ENCODE data around the gene THSD7B.

The THSD7B gene

GRCh38 chr2:137021763-137022162, 256.4 kb downstream of the THSD7B start:
- no peaks in the 10 kb centered on the region for H3K4me1 ChIP-seq (ENCODE audit: control insufficient read depth in 2 of 2, insufficient read depth in 2 of 2, low read length in 2 of 2)
- no peaks in the 10 kb centered on the region for H3K9me3 ChIP-seq (ENCODE audit: control insufficient read depth in 2 of 2, low read length in 2 of 2)
- no peaks in the 10 kb centered on the region for H3K27me3 ChIP-seq (ENCODE audit: control insufficient read depth in 2 of 2, insufficient read depth in 2 of 2, low read length in 2 of 2)
- no peak overlapping the region for H3K27ac ChIP-seq (ENCODE audit: low read depth in 2 of 2, low read length in 2 of 2)
- no peak overlapping the region for H3K9ac ChIP-seq (ENCODE audit: low read depth in 1 of 2, low read length in 2 of 2)
- H3K4me3 ChIP-seq (ENCODE audit: low read length in 2 of 2) = no peak overlapping the region
- no peaks in the 10 kb centered on the region for H3K36me3 ChIP-seq (ENCODE audit: control insufficient read depth in 2 of 2, insufficient read depth in 2 of 2, low read length in 2 of 2)

DNA sequence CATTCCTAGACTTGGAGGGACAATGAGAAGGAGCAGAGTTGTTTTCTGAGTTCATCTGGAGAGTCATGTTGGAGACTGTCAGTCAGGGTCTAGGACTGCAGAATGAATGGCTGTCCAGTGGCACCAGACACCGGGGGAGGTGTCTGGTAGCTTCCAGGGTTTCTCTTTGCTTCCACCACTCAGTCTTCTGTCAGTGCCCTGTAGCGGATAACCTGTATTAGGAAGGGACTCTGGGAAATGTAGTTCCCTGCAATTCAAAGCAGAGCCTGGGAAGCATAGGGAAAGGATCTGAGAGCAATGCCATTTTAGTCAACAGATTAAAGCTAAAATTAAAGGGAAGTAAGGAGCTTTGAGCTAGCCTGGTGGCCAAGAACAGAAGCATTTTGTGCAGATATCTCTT, 257.9 kb downstream of the THSD7B start:
- H3K36me3 ChIP-seq (ENCODE audit: control insufficient read depth in 2 of 2, insufficient read depth in 2 of 2, low read length in 2 of 2) = no peaks in the 10 kb centered on the region
- no peak overlapping the region for H3K9ac ChIP-seq (ENCODE audit: low read depth in 1 of 2, low read length in 2 of 2)
- H3K4me1 ChIP-seq (ENCODE audit: control insufficient read depth in 2 of 2, insufficient read depth in 2 of 2, low read length in 2 of 2) = no peaks in the 10 kb centered on the region
- H3K9me3 ChIP-seq (ENCODE audit: control insufficient read depth in 2 of 2, low read length in 2 of 2) = no peaks in the 10 kb centered on the region
- no peak overlapping the region for H3K27ac ChIP-seq (ENCODE audit: low read depth in 2 of 2, low read length in 2 of 2)
- no peak overlapping the region for H3K4me3 ChIP-seq (ENCODE audit: low read length in 2 of 2)
- no peaks in the 10 kb centered on the region for H3K27me3 ChIP-seq (ENCODE audit: control insufficient read depth in 2 of 2, insufficient read depth in 2 of 2, low read length in 2 of 2)

DNA sequence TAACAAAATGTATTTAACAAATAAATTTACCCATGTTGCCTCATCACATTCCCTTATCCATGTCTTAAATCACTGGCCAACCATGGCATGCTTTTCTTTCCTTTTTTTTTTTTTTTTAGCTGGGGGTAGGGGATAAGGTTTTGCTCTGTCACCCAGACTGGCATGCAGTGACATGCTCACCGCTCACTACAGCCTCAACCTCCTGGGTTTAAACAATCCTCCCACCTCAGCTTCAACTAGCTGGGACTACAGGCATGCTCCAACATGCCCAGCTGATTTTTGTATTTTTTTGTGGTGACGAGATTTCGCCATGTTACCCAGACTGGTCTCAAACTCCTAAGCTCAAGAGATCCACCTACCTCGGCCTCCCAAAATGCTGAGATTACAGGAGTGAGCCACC, 266.4 kb downstream of the THSD7B start:
- Histone ChIP-seq H3K36me3 (ENCODE audit: control insufficient read depth in 2 of 2, insufficient read depth in 2 of 2, low read length in 2 of 2) (no peaks in the 10 kb centered on the region), H3K9ac (ENCODE audit: low read depth in 1 of 2, low read length in 2 of 2) (no peak overlapping the region), H3K27ac (ENCODE audit: low read depth in 2 of 2, low read length in 2 of 2) (no peak overlapping the region), H3K4me3 (ENCODE audit: low read length in 2 of 2) (no peak overlapping the region), H3K27me3 (ENCODE audit: control insufficient read depth in 2 of 2, insufficient read depth in 2 of 2, low read length in 2 of 2) (no peaks in the 10 kb centered on the region), H3K4me1 (ENCODE audit: control insufficient read depth in 2 of 2, insufficient read depth in 2 of 2, low read length in 2 of 2) (no peaks in the 10 kb centered on the region), H3K9me3 (ENCODE audit: control insufficient read depth in 2 of 2, low read length in 2 of 2) (no peaks in the 10 kb centered on the region)

DNA sequence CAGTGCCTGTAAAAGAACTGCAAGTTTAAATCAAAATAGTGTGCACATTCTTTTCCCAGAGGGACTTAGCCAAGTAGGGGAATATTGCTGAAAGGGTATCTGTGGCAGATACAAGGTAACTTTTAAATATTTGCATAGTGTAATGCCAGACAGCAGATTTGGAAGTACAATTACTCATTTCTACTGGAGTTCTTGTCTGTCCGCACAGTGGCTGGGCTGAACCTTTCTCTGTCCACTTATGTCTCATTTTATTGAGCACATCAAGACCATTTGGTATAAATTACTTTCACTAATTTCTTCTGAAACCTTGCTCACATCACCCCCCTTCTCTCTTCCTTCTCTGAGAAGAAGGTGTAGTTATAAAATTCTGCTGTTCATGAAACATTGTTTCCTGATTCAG, 271.3 kb downstream of the THSD7B start:
- Histone ChIP-seq H3K9ac (ENCODE audit: low read depth in 1 of 2, low read length in 2 of 2) (no peak overlapping the region), H3K4me1 (ENCODE audit: control insufficient read depth in 2 of 2, insufficient read depth in 2 of 2, low read length in 2 of 2) (no peaks in the 10 kb centered on the region), H3K27me3 (ENCODE audit: control insufficient read depth in 2 of 2, insufficient read depth in 2 of 2, low read length in 2 of 2) (no peaks in the 10 kb centered on the region), H3K27ac (ENCODE audit: low read depth in 2 of 2, low read length in 2 of 2) (no peak overlapping the region), H3K36me3 (ENCODE audit: control insufficient read depth in 2 of 2, insufficient read depth in 2 of 2, low read length in 2 of 2) (no peaks in the 10 kb centered on the region), H3K4me3 (ENCODE audit: low read length in 2 of 2) (no peak overlapping the region), H3K9me3 (ENCODE audit: control insufficient read depth in 2 of 2, low read length in 2 of 2) (no peaks in the 10 kb centered on the region)

DNA sequence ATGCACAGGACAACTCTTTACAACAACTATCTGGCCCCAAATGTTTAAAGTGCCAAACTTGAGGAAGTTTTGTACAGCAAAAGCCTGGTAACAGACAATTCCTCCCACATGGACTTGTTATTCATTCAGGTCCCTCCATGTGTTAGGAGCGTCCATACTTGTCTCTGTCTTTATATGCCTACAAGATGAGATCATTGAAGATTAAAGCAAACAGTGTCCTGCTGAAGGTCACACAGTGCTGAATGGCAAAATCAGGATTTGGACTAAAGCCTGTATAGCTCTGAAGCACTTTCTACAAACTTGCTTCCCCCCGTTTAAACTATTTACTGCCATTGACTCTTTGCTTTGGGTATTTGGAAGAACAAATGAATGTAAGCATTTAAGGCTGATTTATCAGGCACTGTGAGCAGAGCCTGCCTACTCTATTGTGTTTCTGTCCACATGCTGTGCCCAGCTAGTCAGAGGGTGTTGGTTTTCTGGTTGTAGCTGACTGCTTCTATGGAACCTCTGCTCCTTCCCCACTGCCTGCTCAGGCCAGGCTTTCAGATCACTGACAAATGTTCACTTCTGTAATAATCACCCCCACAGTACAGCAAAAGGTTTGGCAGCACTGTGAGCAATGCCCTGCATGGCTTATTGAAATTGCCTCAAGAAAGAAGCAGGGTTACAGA, 274.3 kb downstream of the THSD7B start:
- H3K9ac ChIP-seq (ENCODE audit: low read depth in 1 of 2, low read length in 2 of 2) = no peak overlapping the region
- H3K36me3 ChIP-seq (ENCODE audit: control insufficient read depth in 2 of 2, insufficient read depth in 2 of 2, low read length in 2 of 2) = no peaks in the 10 kb centered on the region
- H3K9me3 ChIP-seq (ENCODE audit: control insufficient read depth in 2 of 2, low read length in 2 of 2) = no peaks in the 10 kb centered on the region
- H3K27me3 ChIP-seq (ENCODE audit: control insufficient read depth in 2 of 2, insufficient read depth in 2 of 2, low read length in 2 of 2) = no peaks in the 10 kb centered on the region
- no peaks in the 10 kb centered on the region for H3K4me1 ChIP-seq (ENCODE audit: control insufficient read depth in 2 of 2, insufficient read depth in 2 of 2, low read length in 2 of 2)
- H3K4me3 ChIP-seq (ENCODE audit: low read length in 2 of 2) = no peak overlapping the region
- H3K27ac ChIP-seq (ENCODE audit: low read depth in 2 of 2, low read length in 2 of 2) = no peak overlapping the region

DNA sequence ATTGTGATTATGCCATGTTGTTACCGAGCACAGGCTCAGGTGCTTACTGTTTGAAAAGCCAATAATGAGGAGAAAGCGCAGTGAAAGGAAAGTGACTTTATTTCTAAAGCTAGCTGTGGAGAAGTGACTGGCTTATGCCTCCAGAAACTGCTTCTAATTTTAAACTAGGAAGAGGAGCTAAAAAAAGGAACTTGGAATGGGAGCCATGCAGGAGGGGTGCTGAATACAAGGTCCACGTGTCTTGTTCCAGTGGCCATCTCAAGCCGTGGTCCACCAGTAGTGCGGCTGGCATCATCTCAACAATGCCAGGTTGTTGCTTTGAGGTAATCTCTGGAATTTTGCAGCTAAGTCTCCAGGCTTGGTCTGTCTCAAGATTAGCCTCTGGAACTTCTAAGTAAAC, 282.0 kb downstream of the THSD7B start:
- Histone ChIP-seq H3K9me3 (ENCODE audit: control insufficient read depth in 2 of 2, low read length in 2 of 2) (no peaks in the 10 kb centered on the region), H3K27me3 (ENCODE audit: control insufficient read depth in 2 of 2, insufficient read depth in 2 of 2, low read length in 2 of 2) (no peaks in the 10 kb centered on the region), H3K27ac (ENCODE audit: low read depth in 2 of 2, low read length in 2 of 2) (no peak overlapping the region), H3K4me1 (ENCODE audit: control insufficient read depth in 2 of 2, insufficient read depth in 2 of 2, low read length in 2 of 2) (no peaks in the 10 kb centered on the region), H3K9ac (ENCODE audit: low read depth in 1 of 2, low read length in 2 of 2) (no peak overlapping the region), H3K4me3 (ENCODE audit: low read length in 2 of 2) (no peak overlapping the region), H3K36me3 (ENCODE audit: control insufficient read depth in 2 of 2, insufficient read depth in 2 of 2, low read length in 2 of 2) (no peaks in the 10 kb centered on the region)

- no peak overlapping the region for H3K4me3 ChIP-seq (ENCODE audit: low read length in 2 of 2)
- no peak overlapping the region for H3K27ac ChIP-seq (ENCODE audit: low read depth in 2 of 2, low read length in 2 of 2)
- H3K4me1 ChIP-seq (ENCODE audit: control insufficient read depth in 2 of 2, insufficient read depth in 2 of 2, low read length in 2 of 2) = no peaks in the 10 kb centered on the region
- H3K9ac ChIP-seq (ENCODE audit: low read depth in 1 of 2, low read length in 2 of 2) = no peak overlapping the region
- H3K36me3 ChIP-seq (ENCODE audit: control insufficient read depth in 2 of 2, insufficient read depth in 2 of 2, low read length in 2 of 2) = no peaks in the 10 kb centered on the region
- H3K9me3 ChIP-seq (ENCODE audit: control insufficient read depth in 2 of 2, low read length in 2 of 2) = no peaks in the 10 kb centered on the region
- H3K27me3 ChIP-seq (ENCODE audit: control insufficient read depth in 2 of 2, insufficient read depth in 2 of 2, low read length in 2 of 2) = no peaks in the 10 kb centered on the region
Measured at GRCh38 chr2:137048455-137048854, 283.1 kb downstream of the THSD7B start.

GRCh38 chr2:137049518-137049917, 284.2 kb downstream of the THSD7B start:
- no peak overlapping the region for H3K4me3 ChIP-seq (ENCODE audit: low read length in 2 of 2)
- H3K27ac ChIP-seq (ENCODE audit: low read depth in 2 of 2, low read length in 2 of 2) = no peak overlapping the region
- no peaks in the 10 kb centered on the region for H3K36me3 ChIP-seq (ENCODE audit: control insufficient read depth in 2 of 2, insufficient read depth in 2 of 2, low read length in 2 of 2)
- H3K9me3 ChIP-seq (ENCODE audit: control insufficient read depth in 2 of 2, low read length in 2 of 2) = no peaks in the 10 kb centered on the region
- no peak overlapping the region for H3K9ac ChIP-seq (ENCODE audit: low read depth in 1 of 2, low read length in 2 of 2)
- no peaks in the 10 kb centered on the region for H3K27me3 ChIP-seq (ENCODE audit: control insufficient read depth in 2 of 2, insufficient read depth in 2 of 2, low read length in 2 of 2)
- no peaks in the 10 kb centered on the region for H3K4me1 ChIP-seq (ENCODE audit: control insufficient read depth in 2 of 2, insufficient read depth in 2 of 2, low read length in 2 of 2)

- Histone ChIP-seq H3K9ac (ENCODE audit: low read depth in 1 of 2, low read length in 2 of 2) (no peak overlapping the region), H3K27me3 (ENCODE audit: control insufficient read depth in 2 of 2, insufficient read depth in 2 of 2, low read length in 2 of 2) (no peaks in the 10 kb centered on the region), H3K36me3 (ENCODE audit: control insufficient read depth in 2 of 2, insufficient read depth in 2 of 2, low read length in 2 of 2) (no peaks in the 10 kb centered on the region), H3K4me3 (ENCODE audit: low read length in 2 of 2) (no peak overlapping the region), H3K4me1 (ENCODE audit: control insufficient read depth in 2 of 2, insufficient read depth in 2 of 2, low read length in 2 of 2) (no peaks in the 10 kb centered on the region), H3K27ac (ENCODE audit: low read depth in 2 of 2, low read length in 2 of 2) (no peak overlapping the region), H3K9me3 (ENCODE audit: control insufficient read depth in 2 of 2, low read length in 2 of 2) (no peaks in the 10 kb centered on the region)
Measured at GRCh38 chr2:137050949-137051348, 285.6 kb downstream of the THSD7B start.

DNA sequence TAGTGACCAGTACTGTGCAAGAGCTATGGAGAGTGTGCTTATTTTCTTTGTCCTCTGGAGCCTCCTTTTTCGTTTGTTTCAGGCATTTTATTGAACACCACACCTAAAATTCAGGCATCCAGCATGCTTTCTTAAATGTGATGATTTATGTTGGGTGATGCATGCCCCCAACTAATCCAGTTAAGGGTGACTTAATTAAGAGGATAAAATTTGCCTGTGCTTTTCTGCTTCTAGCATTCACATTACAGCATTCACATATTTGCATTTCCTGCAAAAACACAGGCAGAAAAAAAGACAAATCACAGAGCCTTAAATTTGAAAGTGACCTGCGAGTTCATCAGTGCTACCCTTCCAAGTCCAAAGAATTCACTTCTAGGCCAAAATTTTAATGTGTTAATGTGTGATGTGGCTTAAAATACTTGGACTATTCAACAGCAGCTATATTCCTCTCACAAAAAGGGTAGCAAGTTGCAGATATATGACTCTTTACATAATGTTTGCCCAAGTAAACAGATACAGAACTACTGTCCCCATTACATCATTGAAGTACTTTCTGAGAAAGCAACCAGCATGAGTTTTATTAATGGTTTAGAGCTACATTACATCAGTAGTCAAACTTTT, 286.5 kb downstream of the THSD7B start:
- no peak overlapping the region for H3K27ac ChIP-seq (ENCODE audit: low read depth in 2 of 2, low read length in 2 of 2)
- no peak overlapping the region for H3K9ac ChIP-seq (ENCODE audit: low read depth in 1 of 2, low read length in 2 of 2)
- no peaks in the 10 kb centered on the region for H3K27me3 ChIP-seq (ENCODE audit: control insufficient read depth in 2 of 2, insufficient read depth in 2 of 2, low read length in 2 of 2)
- no peaks in the 10 kb centered on the region for H3K4me1 ChIP-seq (ENCODE audit: control insufficient read depth in 2 of 2, insufficient read depth in 2 of 2, low read length in 2 of 2)
- H3K4me3 ChIP-seq (ENCODE audit: low read length in 2 of 2) = no peak overlapping the region
- H3K9me3 ChIP-seq (ENCODE audit: control insufficient read depth in 2 of 2, low read length in 2 of 2) = no peaks in the 10 kb centered on the region
- no peaks in the 10 kb centered on the region for H3K36me3 ChIP-seq (ENCODE audit: control insufficient read depth in 2 of 2, insufficient read depth in 2 of 2, low read length in 2 of 2)
